ENCODE data around the gene LIPG.
"Not testable (repeated sequence)": the region's sequence is repeated elsewhere in the genome, so short reads cannot be mapped to it uniquely, and the experiment has no call there.

The LIPG gene

GRCh38 chr18:49579041-49579440, 17.2 kb downstream of the LIPG start:
- DNase-seq: not testable (repeated sequence)

GRCh38 chr18:49579583-49579982, 17.7 kb downstream of the LIPG start:
- not testable (repeated sequence) for DNase-seq

GRCh38 chr18:49580279-49580678, 18.4 kb downstream of the LIPG start:
- no peak for DNase-seq

- no peak for DNase-seq
Observed at GRCh38 chr18:49581371-49581770, 19.5 kb downstream of the LIPG start.

GRCh38 chr18:49582579-49582978, 20.7 kb downstream of the LIPG start:
- DNase-seq: no peak

- DNase-seq: no peak
Observed at GRCh38 chr18:49584394-49584793, 22.5 kb downstream of the LIPG start.

- not testable (repeated sequence) for DNase-seq
Observed at GRCh38 chr18:49584951-49585350, 23.1 kb downstream of the LIPG start.

GRCh38 chr18:49585781-49586663, 24.2 kb downstream of the LIPG start:
- no peak for DNase-seq

- DNase-seq: no peak
Observed at GRCh38 chr18:49588171-49588570, 26.3 kb downstream of the LIPG start.

GRCh38 chr18:49588971-49589370, 27.1 kb downstream of the LIPG start:
- no peak for DNase-seq

- no peak for DNase-seq
Observed at GRCh38 chr18:49590608-49591007, 28.8 kb downstream of the LIPG start.

GRCh38 chr18:49591271-49591670, 29.4 kb downstream of the LIPG start:
- no peak for DNase-seq

- no peak for DNase-seq
Observed at GRCh38 chr18:49591775-49592174, 29.9 kb downstream of the LIPG start.

GRCh38 chr18:49596687-49597086, 34.8 kb downstream of the LIPG start:
- no peak for DNase-seq

- no peak for DNase-seq
Observed at GRCh38 chr18:49597157-49597931, 35.5 kb downstream of the LIPG start.

- DNase-seq: no peak
Observed at GRCh38 chr18:49601211-49601610, 39.4 kb downstream of the LIPG start.

GRCh38 chr18:49608366-49609255, 46.8 kb downstream of the LIPG start:
- no peak for DNase-seq

GRCh38 chr18:49609256-49610021, 47.6 kb downstream of the LIPG start:
- DNase-seq: no peak

GRCh38 chr18:49610022-49610445, 48.2 kb downstream of the LIPG start:
- DNase-seq: no peak

GRCh38 chr18:49611316-49611715, 49.5 kb downstream of the LIPG start:
- DNase-seq: no peak

- DNase-seq: no peak
Observed at GRCh38 chr18:49612515-49613033, 50.7 kb downstream of the LIPG start.

GRCh38 chr18:49613141-49613640, 51.3 kb downstream of the LIPG start:
- DNase-seq: no peak
